NCI-H2196 (cell line): ENCODE results near the gene USP2.

Experiments
- DNase-seq: peaks from one replicate; lab custom pipeline; 2025; ENCODE audit not compliant: unreplicated experiment; lab: John Stamatoyannopoulos, UW

Gene USP2

GRCh38 chr11:119381181-119381988, at the start of gene USP2:
USP2 (minus strand) TSS chr11:119381690; CDS start chr11:119373480, 8,210 bp downstream.
- peak; percentile 98 for DNase-seq

- DNase-seq, result no peak
Measured at GRCh38 chr11:119427279-119427678, 45.8 kb upstream of the USP2 start.

- DNase-seq, result no peak
Measured at GRCh38 chr11:119426142-119426541, 44.7 kb upstream of the USP2 start.

GRCh38 chr11:119424775-119425174, 43.3 kb upstream of the USP2 start:
- DNase-seq, result no peak

- no peak for DNase-seq
Measured at GRCh38 chr11:119424276-119424675, 42.8 kb upstream of the USP2 start.

GRCh38 chr11:119423509-119424254, 42.2 kb upstream of the USP2 start:
- DNase-seq, result no peak

GRCh38 chr11:119422809-119423508, 41.5 kb upstream of the USP2 start, which contains the start of gene THY1:
THY1 (minus strand) TSS chr11:119423172; CDS start chr11:119420905, 2,267 bp downstream.
- no peak for DNase-seq

- no peak for DNase-seq
Measured at GRCh38 chr11:119421941-119422808, 40.7 kb upstream of the USP2 start.

- DNase-seq, result no peak
Measured at GRCh38 chr11:119421351-119421750, 39.9 kb upstream of the USP2 start.

GRCh38 chr11:119420631-119421030, 39.1 kb upstream of the USP2 start:
- DNase-seq, result no peak

- no peak for DNase-seq
Measured at GRCh38 chr11:119419834-119420492, 38.5 kb upstream of the USP2 start.

- DNase-seq, result no peak
Measured at GRCh38 chr11:119419246-119419645, 37.8 kb upstream of the USP2 start.

- DNase-seq, result no peak
Measured at GRCh38 chr11:119418759-119419158, 37.3 kb upstream of the USP2 start.

GRCh38 chr11:119417726-119418540, 36.4 kb upstream of the USP2 start:
- no peak for DNase-seq

- DNase-seq, result no peak
Measured at GRCh38 chr11:119416606-119417580, 35.4 kb upstream of the USP2 start.

- DNase-seq, result no peak
Measured at GRCh38 chr11:119415966-119416365, 34.5 kb upstream of the USP2 start.

- no peak for DNase-seq
Measured at GRCh38 chr11:119415517-119415916, 34.0 kb upstream of the USP2 start.

GRCh38 chr11:119414734-119415133, 33.2 kb upstream of the USP2 start:
- DNase-seq, result no peak
